Measurements from ENCODE around the gene ANO7. TPM values are rescaled to one million over a fixed set of nuclear protein-coding genes. Genes with fewer than 3 reads are reported as not detected.

Gene ANO7
- total and polyA plus RNA-seq, 5 experiments from 2014 or later: 0.16 to 0.77 (median 0.57) TPM; not detected in 2

- no peak for ATAC-seq
- peak overlapping the region in 8 of 10 donors; percentile 17 to 91 (median 54) for H3K27ac Mint-ChIP-seq
- H3K4me3 Mint-ChIP-seq: peak overlapping the region; percentile 33 to 97 (median 94)
- no peak for DNase-seq
- no peaks in the 10 kb centered on the region for H3K27me3 Mint-ChIP-seq
- H3K9me3 Mint-ChIP-seq: peaks cover 0 to 9% (median 5%) of the 10 kb centered on the region in 9 donors
- POLR2A ChIA-PET: no interaction called here
- peaks cover 29 to 63% (median 54%) of the 10 kb centered on the region in 4 donors for H3K4me1 Mint-ChIP-seq
- H3K36me3 Mint-ChIP-seq: peaks cover 4 to 31% (median 6%) of the 10 kb centered on the region in 3 donors
Observed at GRCh38 chr2:241270531-241270930, 82.1 kb downstream of the ANO7 start.

GRCh38 chr2:241271706-241272302 lies 83.3 kb downstream of the ANO7 start:
- H3K4me1 Mint-ChIP-seq: peaks cover 29 to 59% (median 54%) of the 10 kb centered on the region in 4 donors
- ATAC-seq: peak; percentile 73 to 74

GRCh38 chr2:241272303-241273209 lies 84.1 kb downstream of the ANO7 start:
- ATAC-seq: peak; percentile 68 to 76
- peaks cover 0 to 17% (median 9%) of the 10 kb centered on the region in 9 donors for H3K9me3 Mint-ChIP-seq
- POLR2A ChIA-PET: interaction anchor here (0.7 to 1.0 kb wide), 2 partner anchors 41 to 43 kb away, joined by 3 to 4 read pairs; partner anchors contain the start of genes HDLBP and SEPTIN2
- peaks cover 29 to 57% (median 51%) of the 10 kb centered on the region in 4 donors for H3K4me1 Mint-ChIP-seq
- H3K36me3 Mint-ChIP-seq: peaks cover 7 to 16% (median 14%) of the 10 kb centered on the region in 3 donors
- peak overlapping the region; percentile 67 to 85 (median 78) for H3K4me3 Mint-ChIP-seq
- peak overlapping the region in 9 of 10 donors; percentile 51 to 88 (median 72) for H3K27ac Mint-ChIP-seq
- no peaks in the 10 kb centered on the region for H3K27me3 Mint-ChIP-seq
- peak; percentile 17 to 69 (median 41) for DNase-seq

More at GRCh38 chr2:241271706-241272302, 83.3 kb downstream of the ANO7 start:
- Mint-ChIP-seq H3K27me3 (no peaks in the 10 kb centered on the region), H3K27ac (peak overlapping the region; percentile 67 to 95 (median 92)), H3K4me3 (peak overlapping the region; percentile 85 to 97 (median 94)), H3K36me3 (peaks cover 7 to 21% (median 14%) of the 10 kb centered on the region in 3 donors), H3K9me3 (peaks cover 0 to 17% (median 9%) of the 10 kb centered on the region in 9 donors)
- peak; percentile 31 to 75 (median 48) for DNase-seq
- POLR2A ChIA-PET: interaction anchor here (0.7 to 1.0 kb wide), 2 partner anchors 42 to 43 kb away, joined by 3 to 4 read pairs; partner anchors contain the start of genes HDLBP and SEPTIN2

- Mint-ChIP-seq H3K36me3 (peaks cover 7 to 14% (median 8%) of the 10 kb centered on the region in 3 donors), H3K27me3 (no peaks in the 10 kb centered on the region), H3K9me3 (peaks cover 0 to 17% (median 9%) of the 10 kb centered on the region in 9 donors), H3K4me3 (peak overlapping the region; percentile 67 to 85 (median 77)), H3K4me1 (peaks cover 29 to 59% (median 48%) of the 10 kb centered on the region in 4 donors), H3K27ac (peak overlapping the region in 9 of 10 donors; percentile 51 to 84 (median 72))
- ATAC-seq: peak in 1 of 2 donors; percentile 31
- POLR2A ChIA-PET: no interaction called here
- DNase-seq: peak in 3 of 10 donors; percentile 5 to 18 (median 13)
Observed at GRCh38 chr2:241273210-241274020, 84.9 kb downstream of the ANO7 start.

- peak overlapping the region in 6 of 10 donors; percentile 20 to 85 (median 71) for H3K4me3 Mint-ChIP-seq
- peaks cover 1 to 14% (median 7%) of the 10 kb centered on the region in 3 donors for H3K36me3 Mint-ChIP-seq
- POLR2A ChIA-PET: no interaction called here
- H3K27ac Mint-ChIP-seq: peak overlapping the region in 6 of 10 donors; percentile 2 to 49 (median 40)
- H3K27me3 Mint-ChIP-seq: no peaks in the 10 kb centered on the region
- peaks cover 26 to 53% (median 43%) of the 10 kb centered on the region in 4 donors for H3K4me1 Mint-ChIP-seq
- H3K9me3 Mint-ChIP-seq: peaks cover 0 to 17% (median 9%) of the 10 kb centered on the region in 9 donors
- DNase-seq (no peak), ATAC-seq (no peak)
Observed at GRCh38 chr2:241274127-241274526, 85.7 kb downstream of the ANO7 start.

Other genes with a start within 250 kb of the ANO7 start
- gene SNED1, start 190.1 kb upstream of the ANO7 start, total RNA-seq: 10 to 100 TPM; 91.8 to 99.9 TPM
- gene SNED1, start 190.1 kb upstream of the ANO7 start, polyA plus RNA-seq: 1 to 10 TPM in 2 of 3 donors, under 1 TPM in 1; 0.60 to 3.0 (median 1.4) TPM
- gene MTERF4, start 86.4 kb upstream of the ANO7 start, total RNA-seq: 100 to 1,000 TPM; 265 to 270 TPM
- gene MTERF4, start 86.4 kb upstream of the ANO7 start, polyA plus RNA-seq: 10 to 100 TPM; 46.4 to 82.1 (median 57.8) TPM
- 100 to 1,000 TPM; 550 to 574 TPM for gene PASK, start 39.2 kb upstream of the ANO7 start, total RNA-seq
- gene PASK, start 39.2 kb upstream of the ANO7 start, polyA plus RNA-seq: 10 to 100 TPM; 68.3 to 78.7 (median 69.9) TPM
- gene PPP1R7, start 38.2 kb upstream of the ANO7 start, total RNA-seq: 10 to 100 TPM; 60.4 to 65.4 TPM
- 100 to 1,000 TPM; 109 to 115 (median 112) TPM for gene PPP1R7, start 38.2 kb upstream of the ANO7 start, polyA plus RNA-seq
- gene HDLBP, start 127.0 kb downstream of the ANO7 start, total RNA-seq: 100 to 1,000 TPM; 133 to 148 TPM
- 10 to 100 TPM; 32.2 to 71.1 (median 45.7) TPM for gene HDLBP, start 127.0 kb downstream of the ANO7 start, polyA plus RNA-seq
- 100 to 1,000 TPM; 303 to 309 TPM for gene SEPTIN2, start 127.2 kb downstream of the ANO7 start, total RNA-seq
- gene SEPTIN2, start 127.2 kb downstream of the ANO7 start, polyA plus RNA-seq: 100 to 1,000 TPM; 143 to 182 (median 144) TPM
- gene FARP2, start 167.6 kb downstream of the ANO7 start, total RNA-seq: 10 to 100 TPM; 20.1 to 22.9 TPM
- gene FARP2, start 167.6 kb downstream of the ANO7 start, polyA plus RNA-seq: 1 to 10 TPM; 3.4 to 5.8 (median 4.0) TPM

Measured in naive thymus-derived CD8-positive, alpha-beta T cell (primary cell).